Right lung (tissue), 5 donors: ENCODE measurements around the gene ADARB2. TPM values are rescaled to one million over a fixed set of nuclear protein-coding genes. Genes with fewer than 3 reads are reported as not detected.
A peak's percentile ranks its signal among the peaks of the same experiment; 100 is the strongest.

Source experiments
- DNase-seq, 2 donors: peaks; one replicate each; pipeline ENCODE4 v3.0.0-alpha.2; 2013
- polyA plus RNA-seq, 5 donors: library from polyadenylated mRNA; unstranded; fragments of 120-200 nt; gene quantifications; one replicate each; pipeline versions ENCODE4 v1.2.1 to v1.2.3, GENCODE V29; 2013; ENCODE audit warnings: inconsistent platforms in 1 of 5, low replicate concordance in 1 of 5; ENCODE audit not compliant: insufficient read length in 5 of 5, insufficient read depth in 1 of 5

Gene ADARB2
- polyA plus RNA-seq, 5 donors = 0.34 to 0.78 (median 0.69) TPM

- DNase-seq = no peak
These were observed 367.7 kb downstream of the ADARB2 start for GRCh38 chr10:1369665-1370064.

- DNase-seq = no peak
These were observed 368.1 kb downstream of the ADARB2 start for GRCh38 chr10:1369197-1369596.

GRCh38 chr10:1368842-1369171 is 368.5 kb downstream of the ADARB2 start:
- DNase-seq = peak in 1 of 2 donors; percentile 30

- no peak for DNase-seq
These were observed 369.1 kb downstream of the ADARB2 start for GRCh38 chr10:1367938-1368841.

GRCh38 chr10:1366811-1367425 is 370.4 kb downstream of the ADARB2 start:
- DNase-seq = no peak

- DNase-seq = no peak
These were observed 371.0 kb downstream of the ADARB2 start for GRCh38 chr10:1366322-1366691.

- DNase-seq = no peak
These were observed 371.6 kb downstream of the ADARB2 start for GRCh38 chr10:1365540-1366321.

GRCh38 chr10:1364151-1364910 is 373.0 kb downstream of the ADARB2 start:
- DNase-seq = no peak

- DNase-seq = no peak
These were observed 373.7 kb downstream of the ADARB2 start for GRCh38 chr10:1363446-1364121.

- no peak for DNase-seq
These were observed 374.5 kb downstream of the ADARB2 start for GRCh38 chr10:1362589-1363445.

GRCh38 chr10:1361411-1362105 is 375.8 kb downstream of the ADARB2 start:
- no peak for DNase-seq

GRCh38 chr10:1360558-1361164 is 376.7 kb downstream of the ADARB2 start:
- DNase-seq = no peak

- no peak for DNase-seq
These were observed 377.2 kb downstream of the ADARB2 start for GRCh38 chr10:1360011-1360557.

- no peak for DNase-seq
These were observed 377.7 kb downstream of the ADARB2 start for GRCh38 chr10:1359626-1359955.

GRCh38 chr10:1358860-1359625 is 378.3 kb downstream of the ADARB2 start:
- no peak for DNase-seq

GRCh38 chr10:1358147-1358546 is 379.2 kb downstream of the ADARB2 start:
- no peak for DNase-seq

- no peak for DNase-seq
These were observed 381.0 kb downstream of the ADARB2 start for GRCh38 chr10:1356349-1356748.
